Mucosa of stomach (tissue), 1 donor: Measurements from ENCODE around the gene CBLB.

ENCODE experiments used
- H3K27me3 ChIP-seq: one replicate; pipeline ENCODE4 v1.7.0; 2013; ENCODE audit warnings: mild to moderate bottlenecking, low read length; ENCODE audit not compliant: control insufficient read depth, insufficient read depth
- H3K36me3 ChIP-seq: one replicate; pipeline ENCODE4 v1.7.0; 2013; ENCODE audit warnings: low read length; ENCODE audit not compliant: control insufficient read depth, insufficient read depth
- H3K4me1 ChIP-seq: one replicate; pipeline ENCODE4 v1.7.0; 2013; ENCODE audit warnings: mild to moderate bottlenecking, low read length; ENCODE audit not compliant: control insufficient read depth, insufficient read depth
- H3K4me3 ChIP-seq: one replicate; pipeline ENCODE4 v1.7.0; 2013; ENCODE audit warnings: low read length
- H3K9ac ChIP-seq: one replicate; pipeline ENCODE4 v1.7.0; 2013; ENCODE audit warnings: mild to moderate bottlenecking, low read length, moderate library complexity
- H3K9me3 ChIP-seq: one replicate; pipeline ENCODE4 v1.7.0; 2013; ENCODE audit warnings: mild to moderate bottlenecking, low read length, moderate library complexity; ENCODE audit not compliant: control insufficient read depth
- donor health status: Pancreatic carcinoma.

CBLB gene

GRCh38 chr3:105788593-105788992, 80.2 kb downstream of the CBLB start:
- Histone ChIP-seq H3K4me3 (no peak overlapping the region), H3K36me3 (no peaks in the 10 kb centered on the region), H3K9ac (no peak overlapping the region), H3K27me3 (no peaks in the 10 kb centered on the region), H3K9me3 (no peaks in the 10 kb centered on the region), H3K4me1 (no peaks in the 10 kb centered on the region)

GRCh38 chr3:105787453-105787852, 81.4 kb downstream of the CBLB start:
- Histone ChIP-seq H3K9me3 (no peaks in the 10 kb centered on the region), H3K27me3 (no peaks in the 10 kb centered on the region), H3K36me3 (no peaks in the 10 kb centered on the region), H3K9ac (no peak overlapping the region), H3K4me3 (no peak overlapping the region), H3K4me1 (no peaks in the 10 kb centered on the region)

- no peaks in the 10 kb centered on the region for H3K9me3 ChIP-seq
- H3K27me3 ChIP-seq, result no peaks in the 10 kb centered on the region
- H3K4me3 ChIP-seq, result no peak overlapping the region
- no peaks in the 10 kb centered on the region for H3K36me3 ChIP-seq
- no peaks in the 10 kb centered on the region for H3K4me1 ChIP-seq
- no peak overlapping the region for H3K9ac ChIP-seq
Observed at GRCh38 chr3:105786990-105787389, 81.8 kb downstream of the CBLB start.

- no peaks in the 10 kb centered on the region for H3K4me1 ChIP-seq
- H3K27me3 ChIP-seq, result no peaks in the 10 kb centered on the region
Observed at GRCh38 chr3:105786241-105786640, 82.6 kb downstream of the CBLB start.

GRCh38 chr3:105785803-105786202, 83.0 kb downstream of the CBLB start:
- H3K4me1 ChIP-seq, result no peaks in the 10 kb centered on the region
- H3K4me3 ChIP-seq, result no peak overlapping the region

More at GRCh38 chr3:105786241-105786640, 82.6 kb downstream of the CBLB start:
- Histone ChIP-seq H3K9me3 (no peaks in the 10 kb centered on the region), H3K4me3 (no peak overlapping the region), H3K36me3 (no peaks in the 10 kb centered on the region), H3K9ac (no peak overlapping the region)

GRCh38 chr3:105783631-105784030, 85.2 kb downstream of the CBLB start:
- Histone ChIP-seq H3K9ac (no peak overlapping the region), H3K27me3 (no peaks in the 10 kb centered on the region), H3K4me1 (no peaks in the 10 kb centered on the region), H3K9me3 (no peaks in the 10 kb centered on the region), H3K36me3 (no peaks in the 10 kb centered on the region), H3K4me3 (no peak overlapping the region)

More at GRCh38 chr3:105785803-105786202, 83.0 kb downstream of the CBLB start:
- no peaks in the 10 kb centered on the region for H3K27me3 ChIP-seq
- H3K9ac ChIP-seq, result no peak overlapping the region
- no peaks in the 10 kb centered on the region for H3K9me3 ChIP-seq
- H3K36me3 ChIP-seq, result no peaks in the 10 kb centered on the region

- no peak overlapping the region for H3K9ac ChIP-seq
- no peaks in the 10 kb centered on the region for H3K27me3 ChIP-seq
- no peaks in the 10 kb centered on the region for H3K9me3 ChIP-seq
- H3K36me3 ChIP-seq, result no peaks in the 10 kb centered on the region
- no peaks in the 10 kb centered on the region for H3K4me1 ChIP-seq
- no peak overlapping the region for H3K4me3 ChIP-seq
Observed at GRCh38 chr3:105781871-105782270, 86.9 kb downstream of the CBLB start.

- Histone ChIP-seq H3K27me3 (no peaks in the 10 kb centered on the region), H3K4me3 (no peak overlapping the region), H3K36me3 (no peaks in the 10 kb centered on the region), H3K9me3 (no peaks in the 10 kb centered on the region), H3K4me1 (no peaks in the 10 kb centered on the region), H3K9ac (no peak overlapping the region)
Observed at GRCh38 chr3:105780107-105780506, 88.7 kb downstream of the CBLB start.

GRCh38 chr3:105775368-105775767, 93.4 kb downstream of the CBLB start:
- Histone ChIP-seq H3K4me1 (no peaks in the 10 kb centered on the region), H3K9ac (no peak overlapping the region), H3K36me3 (no peaks in the 10 kb centered on the region), H3K4me3 (no peak overlapping the region), H3K9me3 (no peaks in the 10 kb centered on the region), H3K27me3 (no peaks in the 10 kb centered on the region)

- no peaks in the 10 kb centered on the region for H3K9me3 ChIP-seq
- no peaks in the 10 kb centered on the region for H3K27me3 ChIP-seq
- no peaks in the 10 kb centered on the region for H3K36me3 ChIP-seq
- no peak overlapping the region for H3K9ac ChIP-seq
- no peak overlapping the region for H3K4me3 ChIP-seq
- H3K4me1 ChIP-seq, result no peaks in the 10 kb centered on the region
Observed at GRCh38 chr3:105774444-105775180, 94.2 kb downstream of the CBLB start.

GRCh38 chr3:105773291-105773690, 95.5 kb downstream of the CBLB start:
- Histone ChIP-seq H3K36me3 (no peaks in the 10 kb centered on the region), H3K9ac (no peak overlapping the region), H3K9me3 (no peaks in the 10 kb centered on the region), H3K4me3 (no peak overlapping the region), H3K4me1 (no peaks in the 10 kb centered on the region), H3K27me3 (no peaks in the 10 kb centered on the region)

- H3K27me3 ChIP-seq, result no peaks in the 10 kb centered on the region
- no peaks in the 10 kb centered on the region for H3K36me3 ChIP-seq
- no peak overlapping the region for H3K9ac ChIP-seq
- no peaks in the 10 kb centered on the region for H3K9me3 ChIP-seq
- peaks cover 4% of the 10 kb centered on the region for H3K4me1 ChIP-seq
- no peak overlapping the region for H3K4me3 ChIP-seq
Observed at GRCh38 chr3:105772635-105773034, 96.2 kb downstream of the CBLB start.

- H3K36me3 ChIP-seq, result no peaks in the 10 kb centered on the region
Observed at GRCh38 chr3:105771392-105771791, 97.4 kb downstream of the CBLB start.

More at GRCh38 chr3:105771392-105771791, 97.4 kb downstream of the CBLB start:
- H3K4me3 ChIP-seq, result no peak overlapping the region
- H3K27me3 ChIP-seq, result no peaks in the 10 kb centered on the region
- no peaks in the 10 kb centered on the region for H3K9me3 ChIP-seq
- no peak overlapping the region for H3K9ac ChIP-seq
- peaks cover 6% of the 10 kb centered on the region for H3K4me1 ChIP-seq
